HG03469 (cell line): ENCODE data around the gene RXRB.
A peak's percentile ranks its signal among the peaks of the same experiment; 100 is the strongest.
"Not testable (repeated sequence)": the region's sequence is repeated elsewhere in the genome, so short reads cannot be mapped to it uniquely, and the experiment has no call there.

Source experiments
- ATAC-seq: cut with Tn5 transposase; IDR thresholded peaks from one replicate; pipeline ENCODE4 v1.9.1; 2021; ENCODE audit warnings: mild to moderate bottlenecking, moderate library complexity, moderate number of reproducible peaks; ENCODE audit not compliant: unreplicated experiment

The RXRB gene

DNA sequence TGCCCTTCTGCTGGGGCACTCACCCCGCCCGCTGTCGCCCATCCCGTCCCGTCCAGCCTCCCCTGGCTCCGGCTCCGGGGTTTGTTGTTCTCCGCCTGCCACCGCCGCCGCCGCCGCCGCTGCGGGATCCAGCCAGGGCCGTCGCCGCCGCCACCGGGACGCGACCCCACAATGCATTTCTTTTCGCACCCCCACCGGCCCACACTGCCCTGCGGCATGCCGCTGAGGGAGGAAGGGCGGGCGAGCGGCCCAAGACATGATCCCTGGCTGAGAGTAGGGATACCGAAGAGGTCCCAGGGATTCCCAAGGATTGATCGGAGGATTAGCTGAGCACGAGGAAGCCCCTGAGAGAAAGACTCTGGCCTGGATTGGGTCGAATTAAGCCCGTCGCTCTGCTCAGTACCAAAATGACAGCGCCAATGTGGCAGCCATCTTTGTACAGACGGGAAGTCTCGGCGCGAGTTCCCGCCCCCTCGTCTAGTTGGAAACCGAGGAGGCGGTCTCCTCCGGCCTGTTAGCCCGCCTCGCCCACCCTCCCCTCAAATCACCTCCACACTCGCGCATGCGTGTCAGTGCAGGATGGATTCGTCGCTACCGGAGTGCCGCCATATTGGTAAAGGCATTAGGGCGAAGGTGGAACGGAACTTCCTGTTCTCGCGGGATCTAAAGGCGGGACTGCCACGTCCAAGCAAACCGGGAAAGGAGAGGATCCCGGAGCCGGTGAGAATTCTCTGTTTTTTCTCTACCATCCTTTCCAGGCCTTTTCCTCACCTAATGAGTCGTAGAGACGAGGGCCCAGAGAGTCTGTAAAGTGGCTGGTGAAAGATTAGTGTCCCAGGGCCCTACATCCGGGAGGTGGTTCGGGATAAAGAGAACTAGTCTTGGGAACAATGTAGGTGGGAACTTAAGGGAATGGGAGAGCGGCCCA, at the start of gene RXRB, which contains the start of gene SLC39A7:
TSS of gene RXRB (minus strand) at position 447 of the 928 bp plus-strand sequence. CDS start at position 258, 189 bp downstream.
TSS of gene SLC39A7 (plus strand) at position 649 of the 928 bp plus-strand sequence. CDS start 379 bp downstream, outside the sequence.
- ATAC-seq = peak; percentile 32

DNA sequence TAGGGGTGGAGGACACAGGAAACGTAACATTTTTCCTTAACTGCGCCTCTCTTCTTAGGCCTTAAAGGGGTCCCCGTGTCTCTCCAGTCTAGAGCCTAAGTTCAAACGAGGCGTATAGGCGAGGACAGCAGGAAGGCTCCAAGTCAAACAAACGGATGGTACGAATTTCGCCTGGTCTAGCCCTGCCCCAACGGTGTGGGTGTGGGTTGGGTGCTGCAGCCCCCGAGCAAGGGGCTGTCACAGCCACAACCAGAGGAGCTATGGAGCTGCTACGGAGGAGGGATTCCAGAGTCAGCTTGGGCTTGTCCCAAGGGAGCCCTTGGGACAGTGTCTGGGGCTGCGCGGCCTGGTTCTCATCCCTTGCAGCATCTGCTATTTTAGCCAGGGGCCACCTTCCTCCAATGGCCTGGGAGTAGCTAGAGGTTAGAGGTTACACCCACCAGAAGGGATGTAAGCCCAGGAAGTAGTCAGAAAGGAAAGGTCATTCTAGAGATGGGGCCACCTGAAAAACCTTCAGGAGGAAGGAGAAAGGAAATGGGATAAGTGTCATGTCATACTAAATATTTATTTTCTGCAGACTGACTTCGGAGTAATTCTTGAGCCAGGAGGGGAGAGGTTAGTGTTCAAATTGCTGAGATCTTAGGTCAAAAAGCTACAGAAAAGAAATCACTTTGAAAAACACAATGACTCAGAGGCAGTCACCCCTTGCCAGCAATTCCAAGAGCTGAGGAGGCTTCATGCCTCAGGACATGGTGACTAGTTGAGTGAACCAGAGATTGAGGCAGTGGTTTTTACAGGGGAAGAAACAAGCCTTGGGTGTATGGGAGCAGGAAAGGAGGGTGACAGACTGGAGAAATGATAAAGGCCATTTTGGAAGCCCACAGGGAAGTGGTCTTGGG, 49.5 kb upstream of the RXRB start:
- ATAC-seq = no peak

DNA sequence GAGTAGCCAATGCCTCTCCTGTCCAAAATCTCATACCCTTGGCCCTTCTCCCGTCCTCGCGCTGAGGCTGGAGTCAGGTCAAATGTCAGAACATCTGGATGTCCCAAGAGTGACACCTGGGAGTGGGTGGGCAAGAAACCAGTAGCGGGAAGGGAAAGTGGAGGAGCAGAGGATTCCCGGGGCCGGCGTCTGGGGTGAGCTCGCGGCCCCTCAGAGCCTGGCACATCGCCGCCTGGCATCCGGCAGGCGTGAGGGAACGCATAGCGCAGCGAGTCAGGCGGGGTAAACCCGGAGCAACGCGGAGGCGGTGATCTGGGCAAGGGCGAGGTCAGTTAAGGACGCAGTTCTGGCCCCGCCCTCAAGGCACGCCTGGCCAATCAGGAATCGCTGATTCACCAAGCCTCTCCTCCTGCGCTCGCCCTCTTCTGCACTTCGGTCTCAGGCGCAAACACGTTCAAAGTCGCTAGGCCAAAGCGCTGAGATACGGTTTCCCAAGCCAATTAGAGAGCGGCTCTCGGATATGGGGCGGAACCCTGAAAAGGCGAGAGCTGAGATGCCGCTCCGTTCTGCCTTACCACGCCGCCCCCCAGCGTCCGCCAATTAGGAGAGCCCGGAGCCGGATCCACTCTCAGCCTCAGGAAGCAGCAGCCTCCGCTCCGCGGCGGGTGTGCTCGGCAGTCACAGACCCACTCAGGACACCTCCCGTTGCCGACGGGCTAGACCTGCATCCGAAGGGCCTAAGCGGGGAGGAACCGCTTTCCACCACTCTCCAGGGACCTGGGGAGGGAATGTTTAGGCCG, 48.7 kb upstream of the RXRB start:
- peak; percentile 70 for ATAC-seq

DNA sequence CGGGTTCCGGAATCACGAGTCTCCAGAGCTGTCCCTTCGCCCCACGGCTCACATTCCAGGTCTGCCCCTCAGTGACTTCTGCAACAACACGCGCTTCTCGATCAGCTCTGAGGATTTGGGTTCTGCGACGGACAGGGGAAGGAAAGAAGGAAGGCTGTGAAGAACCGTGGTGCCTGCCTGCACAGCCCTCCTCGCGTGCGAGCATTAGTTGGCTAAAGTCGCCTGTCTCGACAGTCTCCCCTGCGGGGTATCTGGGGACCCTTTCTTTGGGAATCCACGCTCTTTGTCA, 48.1 kb upstream of the RXRB start:
- ATAC-seq = no peak

DNA sequence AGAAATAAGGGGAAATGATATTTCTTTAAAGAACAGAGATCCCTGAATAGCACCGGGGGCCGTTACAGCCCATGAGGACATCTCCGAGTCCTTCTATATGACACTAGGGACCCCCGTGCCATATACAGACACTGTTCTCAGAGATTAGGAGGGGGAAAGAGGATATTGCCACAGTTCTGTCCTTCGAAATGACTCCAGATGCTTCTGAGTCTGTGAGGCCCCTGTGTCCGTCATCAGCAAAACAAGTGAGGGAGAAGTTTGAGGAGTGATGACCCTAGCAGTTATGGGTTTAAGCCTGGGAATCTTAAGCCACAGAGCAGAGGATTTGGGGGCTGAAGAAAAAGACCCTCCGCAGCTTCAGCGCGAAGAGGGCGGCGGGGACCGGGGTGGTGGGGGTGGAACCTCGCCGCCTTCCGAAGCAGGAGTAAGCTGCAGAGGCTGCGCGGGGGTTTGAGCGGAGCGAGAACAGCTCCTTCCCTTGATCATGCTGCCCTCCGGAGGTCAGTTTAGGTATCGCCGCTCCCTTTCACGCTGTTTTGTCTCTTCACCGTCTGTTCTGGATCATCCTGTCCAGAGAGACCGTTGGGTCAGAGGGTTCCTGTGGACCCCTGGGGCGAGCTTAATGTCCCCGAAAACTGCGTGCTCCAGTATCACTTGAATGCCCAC, 47.6 kb upstream of the RXRB start:
- ATAC-seq = no peak

DNA sequence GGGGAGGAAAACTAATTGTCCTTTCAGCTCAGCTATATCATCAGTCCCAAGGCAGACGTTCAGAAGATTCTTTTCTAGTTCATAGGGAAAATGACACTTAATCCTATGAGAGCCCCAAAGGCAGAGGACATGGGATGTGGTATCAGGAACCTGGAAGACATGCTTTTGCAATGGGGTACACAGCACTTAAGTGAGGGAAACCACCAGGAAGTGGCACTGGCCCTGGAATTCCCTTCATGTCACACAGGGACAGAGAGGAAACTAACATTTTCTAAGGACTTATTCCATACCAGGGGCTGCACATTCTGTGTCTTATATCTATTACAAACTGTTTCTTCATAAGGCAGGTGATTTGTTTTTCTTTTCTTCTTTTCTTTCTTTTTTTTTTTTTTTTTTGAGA, 43.0 kb upstream of the RXRB start:
- no peak for ATAC-seq

DNA sequence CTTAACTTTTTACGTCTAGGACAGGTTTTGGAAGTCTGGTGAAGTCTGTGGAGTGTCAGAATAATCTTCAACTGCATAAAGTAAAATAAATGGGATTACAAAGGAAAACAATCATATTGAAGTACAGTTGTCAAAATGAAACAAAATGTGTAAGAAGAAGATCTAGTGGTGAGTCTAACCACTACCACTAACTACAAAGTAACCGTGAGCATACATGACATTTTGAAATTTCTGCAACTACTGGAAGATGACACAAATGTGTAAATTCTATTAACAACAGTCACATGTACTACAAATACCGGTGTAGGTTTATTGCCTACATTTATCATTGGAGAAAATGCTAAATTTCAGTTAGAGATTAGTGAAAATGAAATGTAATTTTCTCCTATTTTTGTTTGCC, 41.5 kb upstream of the RXRB start:
- ATAC-seq = no peak

DNA sequence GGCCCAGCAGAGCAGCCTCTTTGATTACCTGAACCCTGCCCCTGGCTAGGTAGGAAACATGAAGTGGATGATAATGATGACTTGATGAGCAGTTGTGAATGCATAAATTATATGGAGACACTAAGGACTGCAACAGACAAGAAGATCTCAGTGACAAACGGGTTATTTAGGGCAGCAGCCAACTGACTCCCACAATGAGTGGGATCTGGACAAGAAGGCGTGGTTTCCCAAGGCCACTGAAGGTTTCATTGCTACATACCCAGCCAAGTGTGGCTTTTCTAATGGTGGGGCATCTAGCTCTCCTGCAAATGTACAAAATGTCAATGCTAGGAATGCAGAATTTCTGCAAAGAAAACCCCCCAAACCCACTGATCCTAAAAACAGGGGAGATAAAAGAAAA, 37.3 kb upstream of the RXRB start:
- ATAC-seq = no peak

DNA sequence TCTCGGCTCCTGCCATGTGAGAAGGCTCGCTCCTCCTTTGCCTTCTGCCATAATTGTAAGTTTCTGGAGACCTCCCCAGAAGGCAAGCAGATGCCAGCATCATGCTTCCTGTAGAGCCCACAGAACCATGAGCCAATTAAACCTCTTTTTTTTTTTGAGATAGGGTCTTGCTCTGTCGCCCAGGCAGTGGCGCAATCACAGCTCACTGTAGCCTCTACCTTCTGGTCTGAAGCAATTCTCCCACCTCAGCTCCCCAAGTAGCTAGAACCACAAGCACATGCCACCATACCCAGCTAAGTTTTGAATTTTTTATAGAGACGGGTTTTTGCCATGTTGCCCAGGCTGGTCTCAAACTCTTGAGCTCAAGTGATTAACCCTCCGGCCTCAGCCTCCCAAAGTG, 36.4 kb upstream of the RXRB start:
- ATAC-seq = no peak

DNA sequence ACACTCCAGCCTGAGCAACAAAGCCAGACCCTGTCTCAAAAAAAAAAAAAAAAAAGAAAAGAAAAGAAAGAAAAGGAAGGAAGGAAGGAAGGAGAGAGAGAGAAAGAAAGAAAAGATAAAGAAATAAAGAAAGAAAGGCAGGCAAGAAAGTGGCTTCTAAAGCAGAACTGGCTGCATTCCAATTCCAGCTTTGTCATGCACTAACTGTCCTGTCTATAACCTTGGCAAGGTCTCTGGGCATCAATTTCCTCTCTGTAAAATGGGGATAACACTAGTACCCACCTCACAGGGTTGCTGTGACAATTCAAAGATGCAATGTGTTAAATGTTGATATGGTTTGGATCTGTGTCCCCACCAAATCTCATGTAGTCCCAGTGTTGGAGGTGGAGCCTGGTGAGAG, 35.9 kb upstream of the RXRB start:
- ATAC-seq = no peak

DNA sequence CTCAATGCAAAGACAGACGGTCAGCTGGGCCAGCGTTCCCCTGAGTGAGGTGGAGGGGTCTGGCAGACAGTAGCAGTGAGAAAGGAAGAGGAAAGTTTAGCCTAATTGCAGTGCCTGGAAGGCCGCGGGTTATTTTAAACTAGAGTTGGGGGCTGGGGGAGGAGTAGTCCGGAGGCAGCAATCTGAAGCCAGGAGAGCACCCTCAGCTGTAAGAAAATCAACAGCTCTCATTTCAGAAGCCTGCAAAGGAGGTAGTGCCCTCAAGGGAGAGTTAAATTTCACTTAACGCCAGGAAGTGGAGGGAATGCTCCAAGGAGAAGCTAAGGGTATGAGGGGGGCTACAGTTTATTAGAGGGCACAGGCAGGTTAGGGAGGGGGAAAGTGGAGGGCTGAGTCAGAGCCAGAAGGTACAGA, 34.8 kb upstream of the RXRB start:
- no peak for ATAC-seq

DNA sequence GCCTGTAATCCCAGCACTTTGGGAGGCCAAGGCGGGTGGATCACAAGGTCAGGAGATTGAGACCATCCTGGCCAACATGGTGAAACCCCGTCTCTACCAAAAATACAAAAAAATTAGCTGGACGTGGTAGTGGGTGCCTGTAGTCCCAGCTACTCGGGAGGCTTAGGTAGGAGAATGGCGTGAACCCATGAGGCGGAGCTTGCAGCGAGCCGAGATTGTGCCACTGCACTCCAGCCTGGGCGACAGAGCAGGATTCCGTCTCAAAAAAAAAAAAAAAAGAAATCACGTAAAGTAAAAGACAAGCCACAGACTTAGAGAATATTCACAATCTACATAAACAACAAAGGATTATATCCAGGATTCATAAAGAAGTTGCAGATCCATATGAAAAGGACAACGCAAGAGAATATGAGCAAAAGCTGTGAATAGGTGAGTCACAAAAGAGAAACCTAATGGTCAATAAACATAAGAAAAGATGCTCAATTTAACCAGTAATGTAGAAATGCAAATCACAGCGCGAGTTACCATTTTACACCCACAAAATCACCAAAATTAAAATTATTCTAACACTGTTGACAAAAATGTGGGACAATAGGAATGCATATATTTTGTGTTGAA, 26.1 kb upstream of the RXRB start:
- ATAC-seq = not testable (repeated sequence)

DNA sequence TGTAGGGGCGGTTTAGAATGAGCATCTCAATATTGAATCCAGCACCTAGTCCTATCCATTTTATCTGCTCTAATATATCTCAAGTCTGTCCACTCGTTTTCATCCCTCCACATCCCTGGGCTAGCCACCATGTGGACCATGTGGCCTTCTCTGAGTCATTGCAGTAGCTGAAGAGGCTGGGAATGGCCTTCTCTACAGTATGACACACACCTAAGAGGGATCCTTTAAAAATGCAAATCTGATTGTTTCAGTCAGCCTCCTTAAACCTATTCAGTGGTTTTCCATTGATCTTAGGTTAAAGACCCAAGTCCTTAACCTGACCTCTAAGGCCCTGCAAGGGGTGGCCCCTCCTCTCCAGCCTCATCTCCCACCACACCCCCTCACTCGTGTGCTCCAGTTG, 17.2 kb upstream of the RXRB start:
- ATAC-seq = no peak

DNA sequence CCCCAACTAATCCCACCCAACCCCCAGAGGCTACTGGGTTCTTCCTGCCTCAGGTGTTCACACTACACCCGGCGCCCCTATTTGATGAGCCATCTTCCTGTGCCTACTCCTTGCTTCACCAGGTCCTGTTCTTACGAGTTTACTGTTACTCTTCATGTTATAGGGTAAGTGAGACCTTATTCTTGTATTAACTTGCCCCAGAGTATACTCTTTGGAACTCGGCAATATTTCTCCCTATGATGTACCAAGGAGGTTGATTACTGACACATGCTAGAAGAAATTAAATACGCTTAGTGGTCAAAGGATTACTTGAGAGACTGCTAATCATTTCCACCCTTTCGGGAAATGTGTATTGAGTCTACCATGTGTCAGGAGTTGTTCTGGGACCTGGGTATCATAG, 16.8 kb upstream of the RXRB start:
- ATAC-seq = no peak

DNA sequence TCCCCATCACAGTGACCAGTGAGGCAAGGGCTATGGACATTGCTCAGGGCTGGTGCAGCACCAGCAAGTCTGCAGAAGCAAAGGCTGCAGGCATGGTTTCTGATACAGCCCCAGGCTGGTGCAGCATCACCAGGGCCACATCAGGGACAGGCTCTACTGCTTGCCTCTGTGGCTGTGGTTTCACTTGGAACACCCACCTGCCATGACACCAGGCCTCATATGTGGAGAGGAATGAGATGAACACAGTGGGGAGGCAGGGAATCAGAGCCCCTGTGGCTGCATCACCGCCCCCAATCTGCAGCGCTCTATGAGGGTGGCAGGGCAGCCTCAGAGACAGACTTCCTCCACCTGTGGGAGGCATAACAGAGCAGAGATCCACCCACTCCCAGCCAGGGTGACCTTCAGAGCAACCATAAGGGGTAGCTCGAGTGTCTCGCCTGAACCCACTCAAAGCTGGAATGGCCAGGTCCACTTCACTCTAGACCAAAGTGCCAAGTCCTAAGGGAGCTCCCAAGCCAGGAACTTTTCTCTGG, 15.7 kb upstream of the RXRB start:
- no peak for ATAC-seq

DNA sequence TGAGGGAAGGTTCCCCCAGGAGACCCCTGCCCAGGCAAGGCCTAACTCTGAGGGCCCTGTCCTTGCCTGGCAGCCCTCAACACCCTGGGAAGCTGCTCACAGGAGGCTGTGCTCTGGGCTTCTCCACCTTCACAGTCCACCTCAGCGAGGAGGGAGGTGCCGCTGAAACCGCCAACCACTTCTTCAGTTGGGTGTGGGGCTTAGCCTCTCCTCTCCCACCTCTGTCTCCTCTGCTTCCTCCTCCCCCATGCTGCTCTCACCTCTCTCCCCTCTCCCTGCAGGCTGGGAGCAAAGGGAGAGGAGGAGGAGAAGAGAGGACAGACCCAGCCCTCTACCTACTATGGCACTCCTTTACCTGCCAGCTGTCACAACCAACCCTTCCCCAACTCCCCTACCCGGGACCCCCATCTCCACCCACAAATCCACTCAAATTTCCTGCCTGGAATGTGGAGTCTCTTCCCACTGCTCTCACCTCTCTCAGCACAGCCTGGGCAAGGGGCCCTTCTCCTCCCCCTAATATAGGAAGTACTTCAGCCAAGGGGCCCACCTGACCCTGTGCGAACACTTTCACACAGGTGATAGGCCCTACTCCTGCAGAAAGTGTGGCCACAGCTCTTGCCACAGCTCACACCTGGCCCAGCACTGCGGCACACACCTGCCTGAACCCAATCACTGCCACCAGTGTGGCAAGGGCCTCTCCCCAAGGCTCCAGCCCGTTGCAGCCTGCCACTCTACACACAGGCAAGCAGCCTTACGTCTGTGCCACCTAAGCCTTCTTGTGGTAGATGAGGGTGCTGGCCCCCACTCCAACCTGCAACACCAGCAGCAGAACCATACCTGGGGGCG, 15.0 kb upstream of the RXRB start:
- no peak for ATAC-seq

DNA sequence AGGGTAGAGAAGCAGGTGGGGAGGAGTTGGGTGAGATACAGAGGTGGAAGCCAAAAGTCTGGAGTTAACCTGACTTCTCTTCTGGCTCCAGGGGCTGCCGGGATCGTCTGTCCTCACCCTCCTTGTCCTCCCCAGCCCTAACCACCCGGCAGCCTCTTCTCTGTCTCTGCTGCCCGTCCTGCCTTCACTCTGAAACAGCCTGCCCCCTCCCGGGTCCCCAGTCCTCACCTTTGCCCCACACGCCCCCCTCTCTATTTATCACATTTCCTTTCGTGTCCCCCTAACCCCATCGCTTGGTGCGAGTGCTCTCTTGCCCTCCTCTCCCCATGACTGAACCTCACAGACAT, 13.5 kb upstream of the RXRB start:
- no peak for ATAC-seq

DNA sequence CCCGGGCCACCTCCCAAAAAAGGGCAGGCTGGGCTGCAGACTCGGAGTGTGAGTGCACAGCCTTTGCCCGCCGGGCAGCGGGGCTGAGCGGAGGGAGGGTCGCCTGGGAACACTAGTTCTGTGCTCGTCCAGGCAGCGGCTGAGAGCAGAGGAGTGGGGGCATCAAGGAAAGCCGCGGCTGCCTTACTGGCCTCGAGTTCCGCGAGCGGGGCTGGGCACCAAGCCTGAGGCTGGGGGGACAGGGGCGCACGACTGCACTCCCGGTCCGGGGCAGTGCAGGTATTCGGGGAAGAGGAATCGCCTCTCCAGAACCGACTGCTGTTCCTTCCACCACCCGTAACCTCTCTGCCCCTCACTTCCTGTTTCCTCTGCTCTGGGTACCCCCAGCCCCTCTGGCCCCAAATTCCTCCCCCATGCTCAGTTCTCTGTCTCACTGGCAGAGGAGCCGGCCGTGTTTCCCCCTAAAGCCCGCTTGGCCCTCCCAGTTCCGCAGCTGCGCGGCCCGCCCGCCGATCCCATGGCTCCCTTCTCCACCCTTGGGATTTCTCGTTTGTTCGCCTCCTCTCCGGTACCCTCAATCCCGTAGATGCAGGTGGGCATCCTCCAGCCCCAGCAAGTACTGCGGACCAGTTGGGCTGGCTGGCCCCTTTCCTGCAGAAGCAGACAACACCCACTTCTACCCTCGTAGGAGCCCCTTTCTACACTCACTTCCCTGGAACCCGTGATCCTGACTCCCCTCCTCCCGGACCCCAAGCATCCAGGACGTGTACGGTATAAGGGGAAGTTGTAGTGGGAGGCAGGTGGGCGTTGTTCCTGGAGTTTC, 12.9 kb upstream of the RXRB start:
- ATAC-seq = no peak
